ENCODE data around the gene USP48. TPM values are rescaled to one million over a fixed set of nuclear protein-coding genes. Genes with fewer than 3 reads are reported as not detected.

USP48 gene
- total RNA-seq, 1 experiment from 2014 or later: 49.1 TPM

DNA sequence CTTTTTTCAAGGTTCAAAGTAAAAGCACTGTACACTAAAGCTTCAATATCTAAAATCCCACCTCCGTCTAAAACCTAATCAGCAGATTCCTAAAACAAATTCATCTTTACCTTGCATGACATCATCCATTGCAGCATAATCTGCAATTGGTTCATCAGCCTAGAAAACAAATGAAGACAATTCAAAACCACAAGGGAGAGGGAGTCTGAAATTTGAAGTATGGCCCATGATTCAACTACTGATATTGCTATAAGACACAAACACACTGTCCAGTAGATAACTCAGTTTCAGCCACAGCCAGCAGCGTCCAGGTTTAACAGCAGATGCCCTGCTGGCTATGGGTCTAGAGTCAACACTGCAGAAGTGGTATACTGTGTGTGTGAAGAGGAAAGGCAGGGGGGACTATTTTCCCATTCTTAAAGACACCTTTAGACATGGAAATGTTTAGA, 95.8 kb downstream of the USP48 start:
- intact Hi-C loops (cut with micrococcal nuclease; ENCODE audit: unreplicated experiment): no loop called here
- no peaks in the 10 kb centered on the region for H3K9me3 ChIP-seq
- Mint-ChIP-seq H3K4me3 (ENCODE audit: unreplicated experiment) (no peak overlapping the region), H3K9me3 (ENCODE audit: unreplicated experiment) (no peaks in the 10 kb centered on the region), H3K27ac (ENCODE audit: unreplicated experiment) (no peak overlapping the region), H3K4me1 (ENCODE audit: low read depth, unreplicated experiment) (no peaks in the 10 kb centered on the region), H3K27me3 (ENCODE audit: insufficient read depth, unreplicated experiment) (no peaks in the 10 kb centered on the region), H3K36me3 (ENCODE audit: insufficient read depth, unreplicated experiment) (peaks cover 74% of the 10 kb centered on the region)
- H3K4me3 ChIP-seq (ENCODE audit: low read depth, low read length): no peak overlapping the region
- H3K4me1 ChIP-seq: no peaks in the 10 kb centered on the region
- POLR2A ChIA-PET: no interaction called here
- BruUV-seq (replicated peaks): no TSS peak
- CTCF ChIA-PET: no interaction called here
- no peaks in the 10 kb centered on the region for H3K36me3 ChIP-seq (ENCODE audit: control insufficient read depth, insufficient read depth, low read length)
- no peak for DNase-seq
- TF ChIP-seq CTCF (IDR thresholded peaks at IDR 0.05; ENCODE audit: insufficient read depth in 1 of 2, low read depth in 1 of 2, low read length in 1 of 2, severe bottlenecking in 1 of 2, unreplicated experiment in 1 of 2): no peak
- H3K27me3 ChIP-seq (replicated peaks; ENCODE audit: control insufficient read depth, insufficient read depth, low read length): no peaks in the 10 kb centered on the region

- CTCF ChIA-PET: no interaction called here
- Histone ChIP-seq H3K4me3 (ENCODE audit: low read depth, low read length) (no peak overlapping the region), H3K9me3 (no peaks in the 10 kb centered on the region), H3K4me1 (no peaks in the 10 kb centered on the region), H3K27me3 (replicated peaks; ENCODE audit: control insufficient read depth, insufficient read depth, low read length) (no peaks in the 10 kb centered on the region), H3K36me3 (ENCODE audit: control insufficient read depth, insufficient read depth, low read length) (no peaks in the 10 kb centered on the region; the same call in 1 of the 2 replicates)
- TF ChIP-seq CTCF (IDR thresholded peaks at IDR 0.05; ENCODE audit: insufficient read depth in 1 of 2, low read depth in 1 of 2, low read length in 1 of 2, severe bottlenecking in 1 of 2, unreplicated experiment in 1 of 2): no peak
- Mint-ChIP-seq H3K4me3 (ENCODE audit: unreplicated experiment) (no peak overlapping the region), H3K4me1 (ENCODE audit: low read depth, unreplicated experiment) (no peaks in the 10 kb centered on the region), H3K27me3 (ENCODE audit: insufficient read depth, unreplicated experiment) (no peaks in the 10 kb centered on the region), H3K27ac (ENCODE audit: unreplicated experiment) (no peak overlapping the region), H3K36me3 (ENCODE audit: insufficient read depth, unreplicated experiment) (peaks cover 73% of the 10 kb centered on the region), H3K9me3 (ENCODE audit: unreplicated experiment) (no peaks in the 10 kb centered on the region)
- POLR2A ChIA-PET: no interaction called here
- no peak for DNase-seq
- no TSS peak for BruUV-seq (replicated peaks)
- intact Hi-C loops (cut with micrococcal nuclease; ENCODE audit: unreplicated experiment): no loop called here
Measured at GRCh38 chr1:21685946-21686678, 96.8 kb downstream of the USP48 start.

DNA sequence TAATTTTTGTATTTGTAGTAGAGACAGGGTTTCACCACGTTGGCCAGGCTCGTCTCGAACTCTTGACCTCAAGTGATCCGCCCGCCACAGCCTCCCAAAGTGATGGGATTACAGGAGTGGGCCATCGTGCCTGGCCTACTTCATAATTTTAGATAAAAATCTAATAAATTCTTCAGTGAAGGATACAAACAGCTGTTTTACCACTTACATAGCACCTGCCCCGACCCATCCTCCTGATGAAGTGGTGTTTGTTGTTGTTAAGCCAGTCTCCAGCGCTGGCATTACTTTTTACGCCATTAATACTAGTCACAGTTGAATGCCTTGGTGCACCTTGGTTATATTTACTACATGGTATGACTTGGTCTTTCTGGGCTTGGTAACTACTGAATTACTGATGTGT, 101.5 kb downstream of the USP48 start:
- Histone ChIP-seq H3K4me1 (no peaks in the 10 kb centered on the region), H3K36me3 (ENCODE audit: control insufficient read depth, insufficient read depth, low read length) (no peaks in the 10 kb centered on the region; the same call in 1 of the 2 replicates), H3K4me3 (ENCODE audit: low read depth, low read length) (no peak overlapping the region), H3K27me3 (replicated peaks; ENCODE audit: control insufficient read depth, insufficient read depth, low read length) (no peaks in the 10 kb centered on the region), H3K9me3 (no peaks in the 10 kb centered on the region)
- no peak overlapping the region for H3K4me3 Mint-ChIP-seq (ENCODE audit: unreplicated experiment)
- CTCF ChIA-PET: no interaction called here
- H3K36me3 Mint-ChIP-seq (ENCODE audit: insufficient read depth, unreplicated experiment): peaks cover 55% of the 10 kb centered on the region
- intact Hi-C loops (cut with micrococcal nuclease; ENCODE audit: unreplicated experiment): no loop called here
- BruUV-seq (replicated peaks): no TSS peak
- DNase-seq: no peak
- POLR2A ChIA-PET: no interaction called here
- no peak overlapping the region for H3K27ac Mint-ChIP-seq (ENCODE audit: unreplicated experiment)
- H3K4me1 Mint-ChIP-seq (ENCODE audit: low read depth, unreplicated experiment): peaks cover 5% of the 10 kb centered on the region
- H3K9me3 Mint-ChIP-seq (ENCODE audit: unreplicated experiment): no peaks in the 10 kb centered on the region
- H3K27me3 Mint-ChIP-seq (ENCODE audit: insufficient read depth, unreplicated experiment): no peaks in the 10 kb centered on the region
- no peak for TF ChIP-seq CTCF (IDR thresholded peaks at IDR 0.05; ENCODE audit: insufficient read depth in 1 of 2, low read depth in 1 of 2, low read length in 1 of 2, severe bottlenecking in 1 of 2, unreplicated experiment in 1 of 2)

Measured in Caco-2 (cell line).